ENCODE measurements around the gene DNAJC13. TPM values are rescaled to one million over a fixed set of nuclear protein-coding genes. Genes with fewer than 3 reads are reported as not detected.

The DNAJC13 gene
- total RNA-seq, 1 donor from 2014 or later: 34.2 TPM

DNA sequence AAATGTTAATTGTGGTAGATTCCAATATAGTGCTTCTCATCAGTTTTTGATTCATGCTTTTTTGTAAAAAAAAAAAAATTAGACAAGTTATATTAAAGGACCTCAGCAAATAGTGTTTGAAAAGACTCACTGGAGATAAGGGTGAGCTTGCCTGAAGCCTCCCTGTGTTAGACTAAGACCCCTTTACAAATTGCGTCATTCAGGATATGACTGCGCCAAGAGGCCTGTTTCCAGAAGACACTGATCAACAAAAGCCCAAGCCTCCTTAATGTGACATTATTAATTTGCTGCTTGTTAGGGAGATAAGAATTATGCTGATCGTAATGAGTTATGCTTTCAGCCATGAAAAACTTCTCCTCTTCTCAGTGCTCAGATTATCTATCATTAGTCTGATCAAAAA is 13.0 kb upstream of the DNAJC13 start:
- H3K27me3 ChIP-seq (ENCODE audit: control insufficient read depth, insufficient read depth, low read length): no peaks in the 10 kb centered on the region
- FAIRE-seq (no peak), DNase-seq (ENCODE audit: low read depth) (no peak)
- TF ChIP-seq, protein P1, sequence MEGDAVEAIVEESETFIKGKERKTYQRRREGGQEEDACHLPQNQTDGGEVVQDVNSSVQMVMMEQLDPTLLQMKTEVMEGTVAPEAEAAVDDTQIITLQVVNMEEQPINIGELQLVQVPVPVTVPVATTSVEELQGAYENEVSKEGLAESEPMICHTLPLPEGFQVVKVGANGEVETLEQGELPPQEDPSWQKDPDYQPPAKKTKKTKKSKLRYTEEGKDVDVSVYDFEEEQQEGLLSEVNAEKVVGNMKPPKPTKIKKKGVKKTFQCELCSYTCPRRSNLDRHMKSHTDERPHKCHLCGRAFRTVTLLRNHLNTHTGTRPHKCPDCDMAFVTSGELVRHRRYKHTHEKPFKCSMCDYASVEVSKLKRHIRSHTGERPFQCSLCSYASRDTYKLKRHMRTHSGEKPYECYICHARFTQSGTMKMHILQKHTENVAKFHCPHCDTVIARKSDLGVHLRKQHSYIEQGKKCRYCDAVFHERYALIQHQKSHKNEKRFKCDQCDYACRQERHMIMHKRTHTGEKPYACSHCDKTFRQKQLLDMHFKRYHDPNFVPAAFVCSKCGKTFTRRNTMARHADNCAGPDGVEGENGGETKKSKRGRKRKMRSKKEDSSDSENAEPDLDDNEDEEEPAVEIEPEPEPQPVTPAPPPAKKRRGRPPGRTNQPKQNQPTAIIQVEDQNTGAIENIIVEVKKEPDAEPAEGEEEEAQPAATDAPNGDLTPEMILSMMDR (IDR thresholded peaks at IDR 0.05; ENCODE audit: insufficient read depth, low read length, severe bottlenecking): no peak
- H3K4me3 ChIP-seq (ENCODE audit: low read depth, low read length): no peak overlapping the region
- no peaks in the 10 kb centered on the region for H3K36me3 ChIP-seq (ENCODE audit: control insufficient read depth, insufficient read depth, low read length)

DNA sequence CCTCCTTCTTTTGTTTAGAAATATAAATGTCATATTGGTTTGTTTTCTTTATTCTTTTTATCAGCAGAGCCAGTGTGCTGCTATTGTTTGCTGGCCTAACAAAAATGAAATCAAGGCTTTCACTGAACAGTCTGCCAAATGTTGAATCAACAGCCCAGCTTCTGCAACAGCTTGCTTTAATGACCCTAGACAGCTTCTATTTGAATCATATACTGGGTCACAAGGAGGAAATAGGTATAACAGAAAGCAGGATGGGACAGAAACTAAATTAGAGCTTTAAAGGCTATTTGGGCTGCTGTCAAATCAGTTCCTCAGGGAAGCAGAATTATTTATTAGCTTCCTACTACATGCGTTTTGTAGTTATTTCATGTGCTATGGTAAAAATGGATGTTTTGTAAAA is 12.1 kb upstream of the DNAJC13 start:
- TF ChIP-seq, protein P1 (IDR thresholded peaks at IDR 0.05; ENCODE audit: insufficient read depth, low read length, severe bottlenecking): no peak
- Histone ChIP-seq H3K36me3 (ENCODE audit: control insufficient read depth, insufficient read depth, low read length) (no peaks in the 10 kb centered on the region), H3K27me3 (ENCODE audit: control insufficient read depth, insufficient read depth, low read length) (no peaks in the 10 kb centered on the region), H3K4me3 (ENCODE audit: low read depth, low read length) (no peak overlapping the region)
- FAIRE-seq (no peak), DNase-seq (ENCODE audit: low read depth) (no peak)

DNA sequence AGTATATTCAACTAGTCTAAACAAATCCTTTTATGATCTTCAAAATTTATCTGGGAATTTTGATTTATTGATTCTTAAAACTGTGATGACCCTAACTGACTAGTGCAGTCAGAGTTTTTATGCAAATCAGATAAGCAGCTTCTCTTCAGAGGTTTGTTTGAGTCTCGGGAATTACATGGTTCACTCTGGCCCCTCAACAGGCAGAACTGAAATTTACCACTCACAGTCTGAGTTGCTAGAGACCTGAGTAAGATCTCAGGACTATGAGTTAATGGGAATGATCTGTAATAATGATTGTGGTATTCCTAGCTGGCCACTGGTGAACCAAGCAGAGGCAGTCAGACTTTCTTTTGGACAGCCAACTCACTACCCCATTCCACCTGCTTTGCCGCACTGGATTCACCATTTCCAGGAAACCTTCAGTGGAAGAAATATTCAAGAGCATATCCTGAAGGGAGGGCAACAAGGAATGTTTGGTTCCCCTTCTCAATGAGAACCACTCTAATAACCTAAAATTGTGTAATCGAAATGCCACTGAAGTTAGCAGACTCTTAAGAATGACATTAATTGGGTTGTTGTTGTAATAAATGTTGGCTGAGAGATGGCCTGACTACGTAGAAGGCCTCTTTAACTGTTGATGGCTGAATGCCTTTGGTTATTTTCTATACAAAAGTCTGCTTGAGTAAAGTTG is 11.5 kb upstream of the DNAJC13 start:
- no peaks in the 10 kb centered on the region for H3K27me3 ChIP-seq (ENCODE audit: control insufficient read depth, insufficient read depth, low read length)
- FAIRE-seq: no peak
- TF ChIP-seq, protein P1 (IDR thresholded peaks at IDR 0.05; ENCODE audit: insufficient read depth, low read length, severe bottlenecking): no peak
- H3K36me3 ChIP-seq (ENCODE audit: control insufficient read depth, insufficient read depth, low read length): no peaks in the 10 kb centered on the region
- no peak for DNase-seq (ENCODE audit: low read depth)
- H3K4me3 ChIP-seq (ENCODE audit: low read depth, low read length): no peak overlapping the region

DNA sequence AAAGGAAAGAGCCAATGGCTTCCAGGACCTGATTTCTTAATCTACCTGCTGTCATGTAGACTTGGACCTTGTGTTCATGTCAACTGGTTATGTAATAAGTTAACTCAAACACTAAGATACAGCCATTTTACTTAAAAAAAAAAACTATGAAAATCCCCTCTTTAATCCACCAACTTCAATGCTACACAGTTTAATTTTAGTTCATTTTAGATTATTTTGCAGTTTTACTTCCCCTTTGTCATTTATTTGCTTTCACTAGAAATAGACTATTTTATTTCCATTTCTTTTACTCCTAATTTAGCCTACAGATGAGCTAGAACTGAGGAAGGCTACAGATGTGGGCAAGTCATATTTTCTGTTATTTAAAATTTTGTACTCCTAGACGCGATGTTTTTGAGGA is 10.7 kb upstream of the DNAJC13 start:
- no peak for FAIRE-seq
- TF ChIP-seq, protein P1 (IDR thresholded peaks at IDR 0.05; ENCODE audit: insufficient read depth, low read length, severe bottlenecking): no peak
- Histone ChIP-seq H3K36me3 (ENCODE audit: control insufficient read depth, insufficient read depth, low read length) (no peaks in the 10 kb centered on the region), H3K27me3 (ENCODE audit: control insufficient read depth, insufficient read depth, low read length) (no peaks in the 10 kb centered on the region), H3K4me3 (ENCODE audit: low read depth, low read length) (no peak overlapping the region)
- DNase-seq (ENCODE audit: low read depth): no peak

DNA sequence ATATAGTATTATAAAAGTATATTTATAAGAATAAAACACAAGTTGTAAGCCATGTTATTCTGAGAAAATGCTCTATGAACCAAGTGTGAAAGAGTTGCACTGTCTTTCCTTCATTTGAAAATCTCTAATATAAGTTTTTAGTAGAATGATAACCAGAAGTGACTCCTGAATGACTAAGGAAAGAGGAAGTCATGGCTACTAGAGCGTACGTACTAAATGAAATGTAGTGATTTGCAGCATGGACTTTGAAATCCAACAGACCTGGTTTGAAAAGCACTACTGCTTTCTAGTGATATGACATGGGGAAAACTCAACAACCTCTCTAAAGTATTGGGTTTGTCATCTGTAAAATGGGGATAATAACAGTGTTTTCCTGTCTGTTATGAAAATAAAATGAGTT is 10.3 kb upstream of the DNAJC13 start:
- H3K36me3 ChIP-seq (ENCODE audit: control insufficient read depth, insufficient read depth, low read length): no peaks in the 10 kb centered on the region
- H3K4me3 ChIP-seq (ENCODE audit: low read depth, low read length): no peak overlapping the region
- TF ChIP-seq, protein P1 (IDR thresholded peaks at IDR 0.05; ENCODE audit: insufficient read depth, low read length, severe bottlenecking): no peak
- FAIRE-seq (no peak), DNase-seq (ENCODE audit: low read depth) (no peak)
- no peaks in the 10 kb centered on the region for H3K27me3 ChIP-seq (ENCODE audit: control insufficient read depth, insufficient read depth, low read length)

DNA sequence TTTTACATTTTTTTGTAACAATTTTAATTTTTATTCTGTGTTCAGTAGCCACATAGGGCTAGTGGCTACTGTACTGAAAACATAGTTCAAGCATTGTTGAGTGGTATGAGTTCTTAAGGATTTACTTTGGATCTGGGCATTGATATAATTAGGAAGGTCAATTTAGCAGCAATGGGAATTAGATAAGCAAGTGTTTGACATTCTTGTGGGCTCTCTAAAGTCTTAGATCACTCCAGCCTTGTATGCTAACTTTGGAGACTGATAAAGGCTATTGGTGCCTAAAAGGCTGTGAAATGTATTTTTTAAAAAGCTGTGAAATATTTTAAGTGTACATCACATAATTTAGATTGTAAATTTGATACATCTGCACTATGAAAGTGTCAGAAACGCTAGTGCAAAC is 2.5 kb upstream of the DNAJC13 start:
- DNase-seq (ENCODE audit: low read depth): no peak
- FAIRE-seq: no peak
- TF ChIP-seq, protein P1 (IDR thresholded peaks at IDR 0.05; ENCODE audit: insufficient read depth, low read length, severe bottlenecking): no peak
- H3K4me3 ChIP-seq (ENCODE audit: low read depth, low read length): no peak overlapping the region
- H3K27me3 ChIP-seq (ENCODE audit: control insufficient read depth, insufficient read depth, low read length): no peaks in the 10 kb centered on the region
- no peaks in the 10 kb centered on the region for H3K36me3 ChIP-seq (ENCODE audit: control insufficient read depth, insufficient read depth, low read length)
